Stimulated activated CD4-positive, alpha-beta T cell treated with anti-CD3 and anti-CD28 coated beads, Interleukin-12 subunit alpha, Interleukin-12 subunit beta, amount 100 ng/mL, for 48 hours (primary cell): ENCODE results near the gene NXPE3.
"Not testable (repeated sequence)": the region's sequence is repeated elsewhere in the genome, so short reads cannot be mapped to it uniquely, and the experiment has no call there.

Experiments
- DNase-seq, 3 donors: peaks; one replicate each; pipeline ENCODE4 v3.0.0-alpha.2; 2020; ENCODE audit warnings: low read depth in 2 of 3, low spot score in 1 of 3

Gene NXPE3

GRCh38 chr3:101851072-101851770, 72.2 kb downstream of the NXPE3 start:
- no peak for DNase-seq

DNA sequence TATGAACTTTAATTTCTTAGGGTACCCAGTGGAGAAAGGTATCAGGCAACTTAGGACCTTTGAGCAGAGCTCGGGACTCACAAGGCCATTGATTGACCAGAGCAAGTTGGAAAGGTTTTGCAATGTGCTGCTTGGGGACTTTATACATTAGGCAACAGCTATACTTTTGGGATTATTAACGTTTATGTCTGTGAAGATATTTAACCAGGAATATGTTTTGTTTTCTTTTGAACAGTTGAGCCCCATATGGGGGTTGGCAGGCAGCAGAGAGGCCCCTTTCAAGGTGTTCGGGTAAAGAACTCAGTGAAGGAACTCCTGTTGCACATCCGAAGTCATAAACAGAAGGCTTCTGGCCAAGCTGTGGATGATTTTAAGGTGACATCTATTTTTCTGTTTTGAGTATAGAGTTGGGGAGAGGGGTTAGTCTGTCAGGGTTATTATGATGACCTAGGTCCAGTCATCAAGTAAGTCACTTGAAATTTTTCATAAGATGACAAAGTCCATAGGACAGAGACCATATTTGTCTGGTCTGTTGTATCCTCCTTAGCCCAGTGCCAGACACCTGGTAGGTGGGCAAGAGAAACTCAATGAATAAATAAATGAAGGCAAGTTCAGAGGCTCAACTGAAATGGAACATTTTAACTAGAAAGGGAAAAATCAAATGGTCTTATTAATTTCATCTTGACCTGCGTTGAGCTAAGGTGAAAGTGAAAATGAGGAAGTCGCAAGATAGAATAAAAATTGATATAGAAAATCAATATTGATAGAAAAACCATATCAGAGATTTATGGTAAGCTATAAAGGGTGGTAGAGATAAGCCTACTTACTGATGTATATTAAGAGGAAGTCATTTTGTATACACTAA, 73.1 kb downstream of the NXPE3 start:
- DNase-seq: no peak

DNA sequence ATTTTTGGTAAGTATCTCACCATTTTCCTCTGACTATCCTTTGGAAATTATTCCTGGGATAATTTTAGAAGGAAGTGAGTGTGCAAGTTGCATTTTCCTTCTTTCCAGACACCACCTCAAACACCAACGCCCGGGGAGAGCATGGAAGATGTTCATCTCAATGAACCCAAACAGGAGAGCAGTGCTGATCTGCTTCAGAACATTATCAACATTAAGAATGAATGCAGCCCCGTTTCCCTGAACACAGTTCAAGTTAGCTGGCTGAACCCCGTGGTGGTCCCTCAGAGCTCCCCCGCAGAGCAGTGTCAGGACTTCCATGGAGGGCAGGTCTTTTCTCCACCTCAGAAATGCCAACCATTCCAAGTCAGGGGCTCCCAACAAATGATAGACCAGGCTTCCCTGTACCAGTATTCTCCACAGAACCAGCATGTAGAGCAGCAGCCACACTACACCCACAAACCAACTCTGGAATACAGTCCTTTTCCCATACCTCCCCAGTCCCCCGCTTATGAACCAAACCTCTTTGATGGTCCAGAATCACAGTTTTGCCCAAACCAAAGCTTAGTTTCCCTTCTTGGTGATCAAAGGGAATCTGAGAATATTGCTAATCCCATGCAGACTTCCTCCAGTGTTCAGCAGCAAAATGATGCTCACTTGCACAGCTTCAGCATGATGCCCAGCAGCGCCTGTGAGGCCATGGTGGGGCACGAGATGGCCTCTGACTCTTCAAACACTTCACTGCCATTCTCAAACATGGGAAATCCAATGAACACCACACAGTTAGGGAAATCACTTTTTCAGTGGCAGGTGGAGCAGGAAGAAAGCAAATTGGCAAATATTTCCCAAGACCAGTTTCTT, 74.2 kb downstream of the NXPE3 start:
- DNase-seq: no peak

DNA sequence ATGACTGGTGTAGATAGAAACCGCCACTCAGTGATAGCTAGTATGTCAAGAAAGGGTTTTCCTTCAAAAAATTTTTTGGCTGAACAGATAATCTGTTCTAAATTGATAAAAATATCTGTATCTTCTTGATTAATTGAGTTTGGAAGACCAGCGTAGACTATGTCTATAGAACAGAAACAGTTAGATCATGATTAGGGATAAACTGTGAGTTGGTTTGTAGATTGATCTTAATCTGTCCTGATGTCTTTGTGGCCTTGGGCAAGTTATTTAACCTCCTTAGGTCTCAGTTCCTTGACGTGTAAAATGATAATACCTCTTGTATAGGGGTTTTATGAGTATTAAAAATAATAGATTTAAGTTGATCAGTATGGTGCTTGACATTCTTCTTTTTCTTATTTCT, 75.0 kb downstream of the NXPE3 start:
- DNase-seq: no peak

- DNase-seq: no peak
Observed at GRCh38 chr3:101854608-101855304, 75.7 kb downstream of the NXPE3 start.

DNA sequence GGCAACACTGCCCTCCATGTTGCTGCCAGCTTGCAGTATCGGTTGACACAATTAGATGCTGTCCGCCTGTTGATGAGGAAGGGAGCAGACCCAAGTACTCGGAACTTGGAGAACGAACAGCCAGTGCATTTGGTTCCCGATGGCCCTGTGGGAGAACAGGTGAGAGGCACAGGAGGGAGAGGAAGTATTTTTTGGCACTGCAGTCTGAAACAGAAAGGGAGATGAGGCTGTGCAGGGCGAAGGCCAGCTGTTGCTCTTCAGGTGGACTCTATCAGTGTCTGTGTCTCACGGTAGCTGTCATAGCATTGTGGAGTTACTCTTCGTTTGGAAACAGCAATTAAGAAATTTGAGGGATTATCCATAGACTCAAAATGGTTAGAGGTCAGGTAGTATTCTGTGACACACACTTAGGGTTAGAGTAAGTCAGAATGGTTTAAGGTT, 78.3 kb downstream of the NXPE3 start:
- no peak for DNase-seq

GRCh38 chr3:101858464-101859030, 79.5 kb downstream of the NXPE3 start:
- no peak for DNase-seq

DNA sequence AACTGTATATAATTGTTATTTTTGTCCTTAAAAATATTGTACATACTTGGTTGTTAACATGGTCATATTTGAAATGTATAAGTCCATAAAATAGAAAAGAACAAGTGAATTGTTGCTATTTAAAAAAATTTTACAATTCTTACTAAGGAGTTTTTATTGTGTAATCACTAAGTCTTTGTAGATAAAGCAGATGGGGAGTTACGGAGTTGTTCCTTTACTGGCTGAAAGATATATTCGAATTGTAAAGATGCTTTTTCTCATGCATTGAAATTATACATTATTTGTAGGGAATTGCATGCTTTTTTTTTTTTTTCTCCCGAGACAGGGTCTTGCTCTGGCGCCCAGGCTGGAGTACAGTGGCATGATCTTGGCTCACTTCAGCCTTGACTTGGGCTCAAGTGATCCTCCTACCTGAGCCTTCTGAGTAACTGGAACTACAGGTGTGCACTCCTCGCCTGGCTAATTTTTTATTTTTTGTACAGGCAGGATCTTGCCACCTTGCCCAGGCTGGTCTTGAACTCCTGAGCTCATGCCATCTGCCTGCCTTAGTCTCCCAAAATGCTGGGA, 81.0 kb downstream of the NXPE3 start:
- DNase-seq: no peak

DNA sequence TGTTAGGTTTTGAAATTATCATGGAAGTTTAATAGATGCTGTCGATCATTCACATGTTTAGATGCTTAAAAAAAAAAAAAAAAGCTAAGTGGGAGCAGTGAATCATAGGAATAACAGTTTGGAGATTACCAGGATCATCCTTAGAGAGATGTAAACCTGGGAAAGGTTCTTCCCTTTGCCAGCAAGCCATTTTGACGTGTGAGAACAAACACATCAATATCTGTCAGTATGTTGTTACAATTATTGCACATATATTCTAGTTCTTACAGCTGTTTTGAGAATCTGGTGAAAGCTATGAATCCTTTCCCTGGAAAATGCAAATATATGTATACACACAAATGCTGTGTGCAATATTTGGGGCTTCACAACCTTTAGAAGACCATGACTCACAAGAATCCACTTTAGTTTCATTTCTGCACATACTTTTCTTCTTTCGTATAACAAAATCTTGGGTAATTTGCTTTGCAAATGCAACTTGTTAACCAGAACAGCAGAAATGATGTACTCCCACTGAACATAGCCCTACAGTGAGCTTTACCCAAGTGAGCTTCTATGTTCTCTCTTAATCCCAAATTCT, 82.3 kb downstream of the NXPE3 start:
- no peak for DNase-seq

DNA sequence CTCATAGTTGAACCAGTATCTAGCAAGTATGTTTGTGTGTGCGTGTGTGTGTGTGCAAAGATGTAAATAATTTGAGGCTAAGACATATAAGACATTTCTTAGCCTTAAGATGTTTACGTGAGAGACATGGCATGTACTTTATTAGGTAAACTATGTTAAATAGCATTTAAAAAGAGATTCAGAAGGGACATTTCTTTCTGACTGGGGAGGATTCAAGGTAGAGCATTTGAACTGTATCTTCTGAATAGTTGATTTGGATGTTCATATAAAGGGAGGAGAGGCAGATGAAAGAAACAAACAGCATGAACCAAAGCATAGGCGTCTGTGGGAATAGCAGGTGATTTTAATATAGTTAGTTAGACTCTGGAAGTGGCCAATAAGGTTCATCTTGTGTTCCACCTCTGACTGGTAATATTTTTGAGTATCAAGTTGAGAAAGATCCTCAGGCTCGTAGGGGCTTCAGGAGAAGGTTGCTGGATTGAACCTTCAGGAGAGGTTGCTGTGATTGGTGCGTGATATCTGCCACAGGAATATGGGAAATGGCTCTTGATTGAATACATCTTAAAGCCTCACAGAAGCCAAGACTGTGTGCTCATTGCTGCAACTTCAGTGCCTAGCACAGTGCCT, 82.9 kb downstream of the NXPE3 start:
- DNase-seq: no peak

DNA sequence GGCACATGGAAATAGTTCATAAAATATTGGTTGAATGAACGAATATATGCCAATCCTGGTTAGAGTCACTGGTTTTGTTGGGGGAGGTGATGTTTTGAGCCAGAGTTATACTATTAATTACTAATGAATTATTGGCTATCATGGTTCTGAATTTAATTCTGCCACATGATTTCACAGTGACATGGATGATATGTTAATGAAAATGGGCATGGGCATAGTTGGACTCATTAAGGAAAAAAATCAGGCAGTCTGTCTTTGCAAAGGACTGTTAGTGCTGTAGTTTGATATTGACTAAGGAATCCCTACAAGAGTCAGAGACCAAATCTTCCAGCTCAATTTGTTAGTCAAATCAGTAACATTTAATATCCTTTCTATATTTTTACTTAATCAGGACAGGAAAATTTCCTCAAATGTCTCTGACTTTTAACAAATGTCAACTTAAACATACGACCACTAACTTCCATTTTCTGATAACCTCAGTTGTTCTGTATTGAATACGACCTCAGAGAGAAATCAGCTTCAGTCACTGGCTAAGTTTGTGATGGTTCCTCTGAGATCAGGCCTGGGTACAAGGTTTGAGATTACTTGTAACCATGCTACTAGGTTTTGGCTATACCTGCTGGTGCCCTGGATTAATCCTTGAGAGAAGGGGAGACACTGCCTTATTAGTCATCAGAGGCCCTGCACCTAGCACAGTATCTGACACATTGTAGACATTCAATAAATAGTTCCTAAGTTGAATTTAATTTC, 83.6 kb downstream of the NXPE3 start:
- DNase-seq: no peak

DNA sequence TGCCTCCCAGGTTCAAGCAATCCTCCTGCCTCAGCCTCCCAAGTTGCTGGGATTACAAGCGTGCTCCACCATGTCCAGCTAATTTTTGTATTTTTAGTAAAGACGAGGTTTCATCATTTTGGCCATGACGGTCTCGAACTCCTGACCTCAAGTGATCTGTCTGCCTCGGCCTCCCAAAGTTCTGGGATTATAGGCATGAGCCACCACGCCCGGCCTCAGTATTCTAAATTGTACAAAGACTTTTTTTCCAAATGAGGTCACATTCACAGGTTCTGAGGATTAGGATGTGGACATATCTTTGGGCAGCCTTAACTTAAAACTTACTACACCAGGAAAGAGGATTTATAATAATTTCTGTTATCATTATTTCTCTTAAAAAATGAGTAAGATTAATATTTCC, 85.9 kb downstream of the NXPE3 start:
- not testable (repeated sequence) for DNase-seq

- no peak for DNase-seq
Observed at GRCh38 chr3:101865751-101866509, 86.9 kb downstream of the NXPE3 start.

GRCh38 chr3:101867511-101867910, 88.5 kb downstream of the NXPE3 start:
- no peak for DNase-seq

DNA sequence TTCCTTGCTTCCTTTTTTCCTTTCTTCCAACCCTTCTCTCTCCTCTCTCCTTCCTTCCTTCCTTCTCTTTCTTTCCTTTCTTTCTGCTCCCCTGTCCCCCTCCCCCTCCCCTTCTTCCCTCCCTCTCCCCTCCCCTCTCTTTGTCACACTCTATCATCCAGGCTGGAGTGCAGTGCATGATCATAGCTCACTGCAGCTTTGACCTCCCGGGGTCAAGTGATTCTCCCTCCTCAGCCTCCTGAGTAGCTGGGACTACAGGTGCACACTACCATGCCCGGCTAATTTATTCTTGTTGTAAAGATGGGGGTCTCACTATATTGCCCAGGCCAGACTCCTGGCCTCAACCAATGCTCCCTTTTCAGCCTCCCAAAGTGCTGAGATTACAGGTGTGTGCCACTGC, 89.0 kb downstream of the NXPE3 start:
- DNase-seq: no peak

- no peak for DNase-seq
Observed at GRCh38 chr3:101868534-101869464, 89.8 kb downstream of the NXPE3 start.

DNA sequence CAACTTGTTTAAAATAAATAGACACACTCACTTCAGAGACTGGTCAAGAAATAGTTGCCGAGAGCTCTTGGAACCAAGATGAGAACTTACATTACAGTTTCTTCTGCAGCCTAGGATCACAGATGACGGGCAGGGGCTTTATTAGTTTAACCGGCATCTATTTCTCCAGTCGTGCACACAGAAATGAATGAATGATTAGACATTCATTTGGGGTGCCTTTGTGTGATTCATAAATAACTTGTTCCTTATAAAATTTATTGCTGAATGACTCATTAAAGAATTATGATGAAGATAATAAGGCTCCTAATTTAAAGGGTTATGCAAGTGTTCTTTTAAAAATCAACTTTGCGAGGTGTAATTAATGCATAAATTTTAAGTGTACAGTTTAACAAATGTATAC, 91.1 kb downstream of the NXPE3 start:
- no peak for DNase-seq
